Spleen (tissue), 11 donors: ENCODE data around the gene FTSJ3. TPM values are rescaled to one million over a fixed set of nuclear protein-coding genes. Genes with fewer than 3 reads are reported as not detected.

Experiments used
- DNase-seq: peaks from one replicate; pipeline ENCODE4 v3.0.0-alpha.2; 2020
- H3K27ac ChIP-seq, 8 donors: fragments of 200-600 bp; sonication (generic) in 7 of 8; 1 replicate in 4 of 8; 2 replicates in 4 of 8; pipeline versions ENCODE4 v1.5.0 to v1.8.0; 2016 to 2021; ENCODE audit warnings: inconsistent platforms in 4 of 8, mild to moderate bottlenecking in 4 of 8, moderate library complexity in 1 of 8
- H3K27me3 ChIP-seq, 7 donors: fragments of 200-600 bp; sonication (generic) in 6 of 7; replicated peaks in 1 of 7; 1 replicate in 4 of 7; 2 replicates in 3 of 7; pipeline versions ENCODE4 v1.5.0 to v1.8.0; 2016 to 2021; ENCODE audit warnings: inconsistent platforms in 3 of 7, mild to moderate bottlenecking in 1 of 7
- H3K36me3 ChIP-seq, 6 donors: fragments of 200-600 bp; sonication (generic) in 5 of 6; 1 replicate in 4 of 6; 2 replicates in 2 of 6; pipeline versions ENCODE4 v1.5.0 to v1.8.0; 2016 to 2021; ENCODE audit warnings: inconsistent platforms in 2 of 6
- H3K4me1 ChIP-seq, 6 donors: fragments of 200-600 bp; sonication (generic) in 5 of 6; 1 replicate in 3 of 6; 2 replicates in 3 of 6; pipeline versions ENCODE4 v1.5.0 to v1.8.0; 2016 to 2021; ENCODE audit warnings: inconsistent platforms in 3 of 6
- H3K4me3 ChIP-seq, 8 donors: fragments of 200-600 bp; sonication (generic) in 7 of 8; 1 replicate in 4 of 8; 2 replicates in 4 of 8; pipeline versions ENCODE4 v1.5.0 to v1.8.0; 2016 to 2021; ENCODE audit warnings: inconsistent platforms in 4 of 8, mild to moderate bottlenecking in 4 of 8, moderate library complexity in 2 of 8
- H3K9me3 ChIP-seq, 8 donors: fragments of 200-600 bp; sonication (generic) in 7 of 8; 1 replicate in 4 of 8; 2 replicates in 4 of 8; pipeline versions ENCODE4 v1.5.0 to v1.8.0; 2016 to 2021; ENCODE audit warnings: inconsistent platforms in 4 of 8
- CTCF ChIP-seq, 11 experiments: fragments of 200-600 bp in 7 of 11; fragments of 450-650 bp in 4 of 11; sonication (generic) in 4 of 11; IDR thresholded peaks in 8 of 11; conservative IDR thresholded peaks in 3 of 11; 1 replicate in 7 of 11; 2 replicates in 4 of 11; pipeline versions ENCODE4 v1.4.0 to v1.8.0; 2016 to 2021; ENCODE audit warnings: antibody characterized with exemption in 11 of 11, inconsistent platforms in 4 of 11, mild to moderate bottlenecking in 1 of 11
- POLR2A ChIP-seq, 3 donors: fragments of 450-650 bp; IDR thresholded peaks; one replicate each; pipeline ENCODE4 v1.5.1; 2017; ENCODE audit warnings: antibody characterized with exemption in 3 of 3, mild to moderate bottlenecking in 1 of 3
- POLR2AphosphoS5 ChIP-seq, 3 donors: sonication (generic); formaldehyde crosslinking; IDR thresholded peaks; one replicate each; pipeline ENCODE4 v1.5.1; 2017; ENCODE audit warnings: antibody characterized with exemption in 3 of 3
- WGBS, 5 donors: extraction: QIAGEN DNeasy Blood & Tissue Kit in 3 of 5; methylation state at CpG; one replicate each; pipeline versions ENCODE4 v1.1.5 to v1.1.7; 2013 to 2018; 5-methylcytosine and 5-hydroxymethylcytosine counted together
- intact Hi-C: fragments of 100-400 bp; cut with DNase I; formaldehyde crosslinking; loops from one replicate; pipeline ENCODE4 v1.15.0; 2023; ENCODE audit warnings: low total_unique reads
- polyA plus RNA-seq, 3 donors: library from polyadenylated mRNA; stranded (reverse); fragments of 200-250 nt; gene quantifications; one replicate each; pipeline ENCODE4 v1.2.1, GENCODE V29; 2013
- total RNA-seq, 7 donors: library from RNA; depleted of rRNA in 3 of 7; stranded (reverse); fragments of >200 nt in 3 of 7; fragmentation: NEBNext Ultra II Directional in 4 of 7; extraction: Animal tissue kit (Norgen Biotek cat#: 25700) in 4 of 7; gene quantifications; one replicate each; pipeline versions ENCODE4 v1.1.0 to v1.2.1, GENCODE V29; 2016 to 2021
- donor health status: healthy with polysubstance abuse.
- donor health status: DM: no; HTN: no; CAD: no; lungs with moderate emphysema.
- donor health status: DM: no; HTN: no; CAD: no.
- donor health status: Bipolar disorder and iron deficiency.
- donor health status: healthy.
- donor health status: DM: no; HTN: no; CAD: no.
- donor health status: DM: yes; HTN: yes; CAD: no.

FTSJ3 gene
- total and polyA plus RNA-seq, 10 donors, result 13.5 to 45.7 (median 33.1) TPM

- H3K4me1 ChIP-seq, result peaks cover 25 to 87% (median 73%) of the 10 kb centered on the region in 6 donors
Measured at GRCh38 chr17:63773272-63774140, 54.0 kb downstream of the FTSJ3 start, which contains the start of gene CCDC47. TSS of gene CCDC47 (minus strand) at chr17:63773597. CDS start at chr17:63766175, 7,422 bp downstream.

GRCh38 chr17:63772801-63773271 lies 54.6 kb downstream of the FTSJ3 start:
- H3K36me3 ChIP-seq, result peaks cover 0 to 31% (median 0%) of the 10 kb centered on the region in 6 donors
- intact Hi-C loops, result loop anchor here (10.0 kb wide), 1 partner anchor 52 kb away; the partner anchor contains the start of genes FTSJ3 and PSMC5
- H3K9me3 ChIP-seq, result no peaks in the 10 kb centered on the region
- peaks cover 25 to 87% (median 68%) of the 10 kb centered on the region in 6 donors for H3K4me1 ChIP-seq
- peak overlapping the region; percentile 96 to 99 (median 98) for H3K27ac ChIP-seq
- no peak for DNase-seq
- 4 to 5% (median 5%) methylated on average over 7 of the region's 7 CpGs for WGBS, 5 donors
- peak overlapping the region; percentile 63 to 98 (median 84) for H3K4me3 ChIP-seq
- no peaks in the 10 kb centered on the region for H3K27me3 ChIP-seq
- TF ChIP-seq POLR2AphosphoS5 (IDR thresholded peaks at IDR 0.05) (no peak), POLR2A (IDR thresholded peaks at IDR 0.05) (no peak), CTCF (IDR thresholded peaks at IDR 0.05 in 8 of 11, conservative IDR thresholded peaks at IDR 0.05 in 3 of 11) (no peak)

More at GRCh38 chr17:63773272-63774140, 54.0 kb downstream of the FTSJ3 start, which contains the start of gene CCDC47:
- intact Hi-C loops, result loop anchor here (10.0 kb wide), 1 partner anchor 51 kb away; the partner anchor contains the start of genes FTSJ3 and PSMC5
- TF ChIP-seq CTCF (IDR thresholded peaks at IDR 0.05 in 8 of 11, conservative IDR thresholded peaks at IDR 0.05 in 3 of 11) (peak in 2 of 11 experiments; percentile 21 to 41), POLR2A (IDR thresholded peaks at IDR 0.05) (peak; percentile 13 to 94 (median 72)), POLR2AphosphoS5 (IDR thresholded peaks at IDR 0.05) (peak; percentile 98 to 100 (median 99))
- H3K27me3 ChIP-seq, result no peaks in the 10 kb centered on the region
- H3K9me3 ChIP-seq, result no peaks in the 10 kb centered on the region
- peak; percentile 99 for DNase-seq
- H3K4me3 ChIP-seq, result peak within 1 kb of the TSS; percentile 63 to 98 (median 84)
- 0 to 1% (median 0%) methylated on average over 47 to 74 of the region's 74 CpGs for WGBS, 5 donors
- peaks cover 0 to 34% (median 0%) of the 10 kb centered on the region in 6 donors for H3K36me3 ChIP-seq
- peak within 1 kb of the TSS; percentile 96 to 99 (median 98) for H3K27ac ChIP-seq

Other genes starting within 250 kb of the FTSJ3 start
- gene TACO1, start 226.8 kb downstream of the FTSJ3 start, total RNA-seq, result 10 to 100 TPM; 10.6 to 16.8 (median 14.9) TPM
- 10 to 100 TPM; 14.6 to 19.1 (median 16.9) TPM for gene TACO1, start 226.8 kb downstream of the FTSJ3 start, polyA plus RNA-seq
- 100 to 1,000 TPM in 2 of 7 donors, 10 to 100 TPM in 5; 69.9 to 125 (median 94.9) TPM for gene MAP3K3, start 205.2 kb downstream of the FTSJ3 start, total RNA-seq
- 10 to 100 TPM; 12.2 to 34.1 (median 17.3) TPM for gene MAP3K3, start 205.2 kb downstream of the FTSJ3 start, polyA plus RNA-seq
- 100 to 1,000 TPM; 211 to 381 (median 249) TPM for gene LIMD2, start 127.5 kb downstream of the FTSJ3 start, total RNA-seq
- 100 to 1,000 TPM; 414 to 554 (median 480) TPM for gene LIMD2, start 127.5 kb downstream of the FTSJ3 start, polyA plus RNA-seq
- 10 to 100 TPM; 43.9 to 72.0 (median 60.7) TPM for gene STRADA, start 85.9 kb downstream of the FTSJ3 start, total RNA-seq
- 10 to 100 TPM; 20.5 to 31.3 (median 26.6) TPM for gene STRADA, start 85.9 kb downstream of the FTSJ3 start, polyA plus RNA-seq
- gene CCDC47, start 54.1 kb downstream of the FTSJ3 start, total RNA-seq, result 10 to 100 TPM; 50.7 to 74.0 (median 63.6) TPM
- 10 to 100 TPM in 2 of 3 donors, 1 to 10 TPM in 1; 8.9 to 15.7 (median 13.1) TPM for gene CCDC47, start 54.1 kb downstream of the FTSJ3 start, polyA plus RNA-seq
- gene DDX42, start 53.5 kb downstream of the FTSJ3 start, total RNA-seq, result 100 to 1,000 TPM; 107 to 136 (median 126) TPM
- gene DDX42, start 53.5 kb downstream of the FTSJ3 start, polyA plus RNA-seq, result 10 to 100 TPM; 45.0 to 70.5 (median 61.8) TPM
- gene PSMC5, start 232 bp downstream of the FTSJ3 start, total RNA-seq, result 100 to 1,000 TPM in 2 of 7 donors, 10 to 100 TPM in 5; 74.5 to 102 (median 97.2) TPM
- gene PSMC5, start 232 bp downstream of the FTSJ3 start, polyA plus RNA-seq, result 100 to 1,000 TPM; 135 to 175 (median 147) TPM
- gene SMARCD2, start 15.0 kb upstream of the FTSJ3 start, total RNA-seq, result 100 to 1,000 TPM in 3 of 7 donors, 10 to 100 TPM in 4; 76.5 to 154 (median 95.7) TPM
- gene SMARCD2, start 15.0 kb upstream of the FTSJ3 start, polyA plus RNA-seq, result 10 to 100 TPM; 47.3 to 84.8 (median 57.9) TPM
- gene CSH2, start 46.0 kb upstream of the FTSJ3 start, total RNA-seq, result not detected
- not detected for gene CSH2, start 46.0 kb upstream of the FTSJ3 start, polyA plus RNA-seq
- gene GH2, start 54.3 kb upstream of the FTSJ3 start, total RNA-seq, result not detected
- not detected for gene GH2, start 54.3 kb upstream of the FTSJ3 start, polyA plus RNA-seq
- not detected for gene CSH1, start 68.9 kb upstream of the FTSJ3 start, total RNA-seq
- not detected for gene CSH1, start 68.9 kb upstream of the FTSJ3 start, polyA plus RNA-seq
- gene CSHL1, start 83.6 kb upstream of the FTSJ3 start, total RNA-seq, result not detected
- gene CSHL1, start 83.6 kb upstream of the FTSJ3 start, polyA plus RNA-seq, result under 1 TPM in 1 of 3 donors, not detected in 2; 0.06 TPM
- gene GH1, start 91.2 kb upstream of the FTSJ3 start, total RNA-seq, result 1 to 10 TPM in 2 of 7 donors, under 1 TPM in 3, not detected in 2; 0.47 to 1.4 (median 0.79) TPM
- gene GH1, start 91.2 kb upstream of the FTSJ3 start, polyA plus RNA-seq, result 1 to 10 TPM in 1 of 3 donors, under 1 TPM in 2; 0.29 to 1.5 (median 0.65) TPM
- 100 to 1,000 TPM; 149 to 226 (median 192) TPM for gene CD79B, start 104.7 kb upstream of the FTSJ3 start, total RNA-seq
- gene CD79B, start 104.7 kb upstream of the FTSJ3 start, polyA plus RNA-seq, result 100 to 1,000 TPM; 386 to 659 (median 624) TPM
- gene SCN4A, start 145.3 kb upstream of the FTSJ3 start, total RNA-seq, result 1 to 10 TPM in 5 of 7 donors, under 1 TPM in 2; 0.54 to 4.0 (median 1.3) TPM
- gene SCN4A, start 145.3 kb upstream of the FTSJ3 start, polyA plus RNA-seq, result under 1 TPM; 0.14 to 0.70 (median 0.26) TPM
- gene PRR29, start 170.7 kb upstream of the FTSJ3 start, total RNA-seq, result 1 to 10 TPM; 1.6 to 9.1 (median 3.5) TPM
- gene PRR29, start 170.7 kb upstream of the FTSJ3 start, polyA plus RNA-seq, result 1 to 10 TPM in 1 of 3 donors, under 1 TPM in 2; 0.65 to 3.6 (median 0.73) TPM
- 100 to 1,000 TPM; 136 to 412 (median 275) TPM for gene ICAM2, start 193.0 kb upstream of the FTSJ3 start, total RNA-seq
- gene ICAM2, start 193.0 kb upstream of the FTSJ3 start, polyA plus RNA-seq, result 100 to 1,000 TPM in 1 of 3 donors, 10 to 100 TPM in 2; 79.2 to 108 (median 86.7) TPM